ENCODE results near the gene RABGAP1L.

DNA sequence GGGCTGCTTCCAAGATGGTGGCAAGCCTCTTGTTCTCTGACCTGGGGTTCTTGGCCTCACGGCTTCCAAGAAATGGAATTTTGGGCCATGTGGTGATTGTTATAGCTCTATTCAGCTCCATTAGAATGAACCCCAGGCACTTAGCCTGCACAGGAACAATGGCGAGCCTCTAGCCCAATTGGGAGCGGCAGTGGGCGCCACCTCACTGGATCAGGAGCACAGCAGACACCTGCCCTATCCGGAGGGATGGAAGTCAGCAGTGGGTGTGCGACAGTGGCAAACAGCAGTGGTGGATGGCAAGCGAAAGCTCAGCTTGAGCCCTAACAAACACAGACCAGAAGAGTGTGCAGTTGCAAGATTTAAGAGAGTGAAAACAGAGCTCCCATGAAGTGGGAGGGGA is 519.3 kb downstream of the RABGAP1L start:
- no peak for TF ChIP-seq POLR2A (IDR thresholded peaks at IDR 0.05)
- TF ChIP-seq, protein P1, sequence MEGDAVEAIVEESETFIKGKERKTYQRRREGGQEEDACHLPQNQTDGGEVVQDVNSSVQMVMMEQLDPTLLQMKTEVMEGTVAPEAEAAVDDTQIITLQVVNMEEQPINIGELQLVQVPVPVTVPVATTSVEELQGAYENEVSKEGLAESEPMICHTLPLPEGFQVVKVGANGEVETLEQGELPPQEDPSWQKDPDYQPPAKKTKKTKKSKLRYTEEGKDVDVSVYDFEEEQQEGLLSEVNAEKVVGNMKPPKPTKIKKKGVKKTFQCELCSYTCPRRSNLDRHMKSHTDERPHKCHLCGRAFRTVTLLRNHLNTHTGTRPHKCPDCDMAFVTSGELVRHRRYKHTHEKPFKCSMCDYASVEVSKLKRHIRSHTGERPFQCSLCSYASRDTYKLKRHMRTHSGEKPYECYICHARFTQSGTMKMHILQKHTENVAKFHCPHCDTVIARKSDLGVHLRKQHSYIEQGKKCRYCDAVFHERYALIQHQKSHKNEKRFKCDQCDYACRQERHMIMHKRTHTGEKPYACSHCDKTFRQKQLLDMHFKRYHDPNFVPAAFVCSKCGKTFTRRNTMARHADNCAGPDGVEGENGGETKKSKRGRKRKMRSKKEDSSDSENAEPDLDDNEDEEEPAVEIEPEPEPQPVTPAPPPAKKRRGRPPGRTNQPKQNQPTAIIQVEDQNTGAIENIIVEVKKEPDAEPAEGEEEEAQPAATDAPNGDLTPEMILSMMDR (IDR thresholded peaks at IDR 0.05) = no peak

Data from Peyer's patch (tissue), 4 donors.